GM12872 (cell line): ENCODE measurements around the gene SHROOM1.

Source experiments
- CTCF ChIP-seq: IDR thresholded peaks from 3 replicates; pipeline ENCODE4 v1.5.1; 2011; ENCODE audit warnings: low read depth, mild to moderate bottlenecking, low read length, moderate library complexity; ENCODE audit not compliant: insufficient read depth

Gene SHROOM1

DNA sequence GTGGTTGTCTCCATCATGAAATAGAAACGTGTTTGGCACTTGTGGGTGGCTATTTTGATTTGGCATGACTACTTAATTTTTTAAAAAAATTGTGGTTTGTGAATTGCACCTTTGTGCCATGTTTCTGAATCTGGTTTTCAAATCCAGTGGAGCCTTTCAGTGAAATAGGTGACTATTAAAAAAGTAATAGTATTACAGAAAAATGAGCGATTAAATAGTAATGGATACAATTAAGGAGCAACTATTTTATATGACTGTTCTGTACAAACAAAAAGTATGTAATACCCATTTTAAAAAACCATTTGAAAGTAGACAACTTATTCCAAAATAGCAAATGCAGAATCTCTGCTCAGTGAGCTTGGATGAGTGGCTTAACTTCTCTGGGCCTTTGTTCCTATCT lies 14.4 kb downstream of the SHROOM1 start:
- TF ChIP-seq CTCF: no peak

- no peak for TF ChIP-seq CTCF
Measured at GRCh38 chr5:132815454-132815853, 15.0 kb downstream of the SHROOM1 start.

GRCh38 chr5:132814503-132815294 lies 15.7 kb downstream of the SHROOM1 start:
- no peak for TF ChIP-seq CTCF

DNA sequence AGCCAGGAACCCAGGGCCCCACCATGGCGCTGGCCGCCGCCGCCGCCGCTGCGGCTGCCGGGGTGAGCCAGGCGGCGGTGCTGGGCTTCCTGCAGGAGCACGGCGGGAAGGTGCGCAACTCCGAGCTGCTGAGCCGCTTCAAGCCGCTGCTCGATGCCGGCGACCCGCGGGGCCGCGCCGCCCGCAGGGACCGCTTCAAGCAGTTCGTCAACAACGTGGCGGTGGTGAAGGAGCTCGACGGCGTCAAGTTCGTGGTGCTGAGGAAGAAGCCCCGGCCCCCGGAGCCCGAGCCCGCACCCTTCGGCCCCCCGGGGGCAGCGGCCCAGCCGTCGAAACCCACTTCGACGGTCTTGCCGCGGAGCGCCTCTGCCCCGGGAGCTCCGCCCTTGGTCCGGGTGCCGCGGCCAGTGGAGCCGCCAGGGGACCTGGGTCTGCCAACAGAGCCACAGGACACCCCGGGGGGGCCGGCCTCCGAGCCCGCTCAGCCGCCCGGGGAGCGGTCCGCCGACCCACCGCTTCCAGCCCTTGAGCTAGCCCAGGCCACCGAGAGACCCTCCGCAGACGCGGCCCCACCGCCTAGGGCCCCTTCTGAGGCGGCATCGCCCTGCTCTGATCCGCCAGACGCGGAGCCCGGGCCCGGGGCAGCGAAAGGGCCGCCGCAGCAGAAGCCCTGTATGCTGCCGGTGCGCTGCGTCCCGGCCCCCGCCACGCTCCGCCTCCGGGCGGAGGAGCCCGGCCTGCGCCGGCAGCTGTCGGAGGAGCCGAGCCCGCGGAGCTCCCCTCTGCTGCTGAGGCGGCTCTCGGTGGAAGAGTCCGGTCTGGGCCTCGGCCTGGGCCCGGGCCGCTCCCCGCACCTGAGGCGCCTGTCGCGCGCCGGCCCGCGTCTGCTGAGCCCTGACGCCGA lies 16.6 kb downstream of the SHROOM1 start:
- no peak for TF ChIP-seq CTCF

- no peak for TF ChIP-seq CTCF
Measured at GRCh38 chr5:132812781-132813598, 17.5 kb downstream of the SHROOM1 start, which contains the start of gene SOWAHA. Gene SOWAHA, plus strand, starts transcription at chr5:132813302. Its CDS starts 320 bp downstream, at chr5:132813622.

- TF ChIP-seq CTCF: no peak
Measured at GRCh38 chr5:132812123-132812765, 18.2 kb downstream of the SHROOM1 start.

DNA sequence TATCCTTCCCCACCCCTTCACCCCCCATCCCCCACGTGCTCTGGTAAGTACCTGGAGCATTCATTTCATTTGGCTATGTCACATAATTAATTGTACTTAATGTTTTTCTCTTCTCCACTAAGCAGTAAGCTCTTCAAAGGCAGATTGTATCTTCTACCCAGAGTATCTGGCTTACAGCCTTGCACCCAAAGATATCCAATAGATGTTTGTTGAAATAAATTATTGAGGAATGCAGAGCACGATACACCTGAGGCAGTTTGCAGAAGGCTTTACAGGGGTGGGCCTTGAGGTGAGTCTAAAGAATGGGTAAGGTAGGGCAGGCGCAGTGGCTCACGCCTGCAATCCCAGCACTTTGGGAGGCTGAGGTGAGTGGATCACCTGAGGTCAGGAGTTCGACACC lies 19.8 kb downstream of the SHROOM1 start:
- no peak for TF ChIP-seq CTCF
